Stimulated activated naive CD8-positive, alpha-beta T cell treated with anti-CD3 and anti-CD28 coated beads, Interleukin-15, amount 100 ng/mL, for 72 hours (primary cell): Measurements from ENCODE around the gene GHR.
A peak's percentile ranks its signal among the peaks of the same experiment; 100 is the strongest.

Experiments used
- ATAC-seq: fragments of 150-1000 bp; cut with Tn5 transposase; 2 replicates; pipeline ENCODE4 v1.10.0; 2021; ENCODE audit warnings: mild to moderate bottlenecking, moderate library complexity
- DNase-seq, 2 donors: peaks; one replicate each; pipeline ENCODE4 v3.0.0; 2021 to 2022
- H3K27ac Mint-ChIP-seq, 2 donors: one replicate each; pipeline ENCODE4 v1.8.0; 2022; ENCODE audit warnings: mild to moderate bottlenecking in 2 of 2, mixed read lengths in 2 of 2, moderate library complexity in 2 of 2
- H3K27me3 Mint-ChIP-seq: one replicate; pipeline ENCODE4 v1.8.0; 2022; ENCODE audit warnings: mixed read lengths
- H3K4me1 Mint-ChIP-seq: one replicate; pipeline ENCODE4 v1.8.0; 2022; ENCODE audit warnings: mild to moderate bottlenecking, mixed read lengths
- H3K4me3 Mint-ChIP-seq, 2 donors: one replicate each; pipeline ENCODE4 v1.8.0; 2022; ENCODE audit warnings: mild to moderate bottlenecking in 2 of 2, mixed read lengths in 2 of 2, moderate library complexity in 1 of 2
- H3K9me3 Mint-ChIP-seq, 2 donors: one replicate each; pipeline ENCODE4 v1.8.0; 2022; ENCODE audit warnings: mixed read lengths in 2 of 2

GHR gene

DNA sequence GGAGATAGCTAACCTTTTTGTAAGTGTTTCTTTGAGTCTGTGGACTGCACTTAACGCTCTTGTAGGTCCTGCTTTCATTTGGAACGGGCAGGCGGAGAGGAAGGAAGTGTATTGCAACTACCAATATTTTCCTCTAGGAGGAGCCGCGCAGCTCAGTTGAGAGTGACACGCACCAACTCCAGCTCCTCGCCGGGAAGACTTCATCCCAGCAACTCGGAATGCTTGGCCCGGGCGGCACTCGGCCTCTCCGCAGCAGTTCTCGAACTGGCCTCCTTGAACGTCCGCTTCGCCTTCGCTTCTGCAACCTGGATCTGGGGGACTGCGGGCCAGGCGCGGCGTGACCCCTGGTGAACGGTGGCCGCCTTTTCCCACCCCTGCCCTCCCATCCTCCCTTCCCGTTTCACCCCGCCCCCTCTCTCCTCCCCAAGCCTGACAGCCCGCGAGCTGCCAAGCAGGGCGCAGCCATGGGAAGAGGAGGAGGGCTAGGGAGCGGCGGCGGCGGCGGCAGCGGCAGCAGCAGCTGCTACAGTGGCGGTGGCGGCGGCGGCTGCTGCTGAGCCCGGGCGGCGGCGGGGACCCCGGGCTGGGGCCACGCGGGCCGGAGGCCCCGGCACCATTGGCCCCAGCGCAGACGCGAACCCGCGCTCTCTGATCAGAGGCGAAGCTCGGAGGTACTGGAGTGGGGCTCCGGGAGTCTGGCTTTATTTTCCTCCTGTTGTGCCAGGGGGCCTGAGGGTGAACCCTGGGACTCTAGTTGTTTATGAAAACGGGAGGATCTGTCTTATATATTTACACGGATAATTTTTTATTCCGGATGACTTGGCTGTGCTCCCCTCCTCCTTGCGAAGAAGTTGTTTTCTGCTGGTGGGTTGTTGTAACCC lies at the start of gene GHR:
Gene GHR, plus strand, starts transcription at position 155 of the 881 bp plus-strand sequence. CDS start 142,436 bp downstream, outside the sequence.
- H3K9me3 Mint-ChIP-seq: no peaks in the 10 kb centered on the region
- peaks cover 32% of the 10 kb centered on the region for H3K27me3 Mint-ChIP-seq
- peak within 1 kb of the TSS in 1 of 2 donors; percentile 39 for H3K27ac Mint-ChIP-seq
- DNase-seq (peak; percentile 21 to 23), ATAC-seq (peak; percentile 73)
- H3K4me1 Mint-ChIP-seq: no peaks in the 10 kb centered on the region
- H3K4me3 Mint-ChIP-seq: no peak within 1 kb of the TSS

DNA sequence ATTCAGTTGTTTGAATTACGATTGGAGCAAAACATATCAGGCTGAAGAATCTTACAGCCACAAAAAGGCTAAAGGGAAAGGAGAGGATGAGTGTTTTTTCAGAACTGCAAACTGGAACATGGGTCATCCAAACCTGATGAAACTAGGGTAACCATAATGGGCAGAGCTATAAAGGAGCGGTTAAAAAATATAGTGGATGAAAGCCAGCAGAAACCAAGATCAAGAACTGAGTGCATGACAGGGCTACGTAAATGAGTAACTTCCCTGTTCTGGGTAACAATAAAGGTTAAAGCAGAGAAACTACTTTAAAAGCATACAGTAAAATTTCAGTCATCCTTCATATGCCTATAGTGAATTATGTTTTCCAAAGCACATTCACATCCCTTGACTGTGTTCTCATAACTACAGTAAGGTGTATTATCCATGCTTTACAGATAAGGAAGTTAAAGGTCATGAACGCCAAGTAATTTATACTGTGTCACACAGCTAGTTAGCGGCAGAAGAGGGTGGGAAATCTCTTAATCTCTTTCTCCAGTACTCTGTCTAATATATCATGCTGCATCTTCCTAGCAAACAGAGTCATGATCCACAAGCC lies 48.5 kb upstream of the GHR start:
- ATAC-seq: no peak
- Mint-ChIP-seq H3K4me1 (no peaks in the 10 kb centered on the region), H3K27me3 (no peaks in the 10 kb centered on the region), H3K27ac (no peak overlapping the region), H3K4me3 (no peak overlapping the region), H3K9me3 (peaks cover 4 to 16% of the 10 kb centered on the region in 2 donors)
- no peak for DNase-seq

DNA sequence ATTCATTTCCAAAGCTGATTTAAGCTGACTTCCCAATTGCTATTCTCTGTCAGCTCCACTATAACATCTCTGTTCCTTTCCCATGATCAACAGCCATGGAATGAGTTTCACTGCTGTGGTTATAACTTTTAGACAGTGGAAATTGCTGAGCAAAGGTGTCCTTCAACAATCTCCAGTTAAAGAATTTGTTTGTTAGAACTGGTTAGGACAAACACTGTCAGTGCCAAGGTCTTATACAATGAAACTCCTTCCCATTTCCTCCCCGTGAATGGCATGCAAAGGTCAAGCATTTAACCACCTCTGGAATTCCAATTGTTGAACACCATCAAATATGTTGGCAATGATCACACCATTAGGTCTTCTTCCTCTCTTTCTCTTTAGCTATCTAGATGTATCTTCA lies 45.7 kb upstream of the GHR start:
- H3K9me3 Mint-ChIP-seq: peaks cover 4 to 16% of the 10 kb centered on the region in 2 donors
- H3K4me1 Mint-ChIP-seq: no peaks in the 10 kb centered on the region
- no peak overlapping the region for H3K27ac Mint-ChIP-seq
- no peaks in the 10 kb centered on the region for H3K27me3 Mint-ChIP-seq
- H3K4me3 Mint-ChIP-seq: no peak overlapping the region
- no peak for ATAC-seq
- no peak for DNase-seq

DNA sequence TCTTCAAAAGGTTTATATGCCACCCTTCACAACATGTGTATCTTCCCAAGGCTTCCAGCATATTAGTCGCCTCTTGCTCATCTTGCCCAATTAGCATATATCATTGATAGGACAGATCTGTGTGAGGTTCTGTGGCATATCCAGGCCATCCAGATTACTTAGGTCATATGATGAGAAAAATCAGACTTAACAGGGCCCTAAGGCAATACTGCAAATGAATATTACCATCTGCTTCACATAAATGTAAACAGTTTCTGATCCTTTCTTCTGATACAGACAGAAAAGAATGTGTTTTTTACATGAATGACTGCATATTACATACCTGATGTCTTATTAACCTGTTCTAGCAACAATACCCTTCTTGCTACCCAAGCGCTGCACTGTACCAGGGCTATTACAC lies 41.3 kb upstream of the GHR start:
- Mint-ChIP-seq H3K9me3 (peaks cover 0 to 8% of the 10 kb centered on the region in 2 donors), H3K4me3 (no peak overlapping the region), H3K27ac (no peak overlapping the region), H3K27me3 (no peaks in the 10 kb centered on the region), H3K4me1 (no peaks in the 10 kb centered on the region)
- ATAC-seq: no peak
- DNase-seq: no peak

DNA sequence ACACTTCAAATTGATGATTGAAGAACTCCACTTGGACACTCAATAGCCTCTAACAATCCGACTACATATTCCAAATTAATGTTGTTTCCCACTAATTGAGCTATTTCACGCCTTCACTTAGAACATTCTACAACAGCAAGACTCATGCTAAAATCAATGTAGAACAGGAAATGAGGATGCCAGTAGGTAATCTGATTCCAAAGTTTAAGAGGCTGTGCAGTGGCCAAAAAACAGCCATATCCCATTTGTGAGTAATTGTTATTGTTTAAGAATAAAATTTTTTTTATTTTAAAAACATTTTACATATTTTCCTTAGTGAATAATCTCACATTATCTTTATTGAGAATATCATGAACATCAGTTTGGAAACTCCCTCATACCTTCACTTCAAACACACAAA lies 35.7 kb upstream of the GHR start:
- no peak overlapping the region for H3K4me3 Mint-ChIP-seq

DNA sequence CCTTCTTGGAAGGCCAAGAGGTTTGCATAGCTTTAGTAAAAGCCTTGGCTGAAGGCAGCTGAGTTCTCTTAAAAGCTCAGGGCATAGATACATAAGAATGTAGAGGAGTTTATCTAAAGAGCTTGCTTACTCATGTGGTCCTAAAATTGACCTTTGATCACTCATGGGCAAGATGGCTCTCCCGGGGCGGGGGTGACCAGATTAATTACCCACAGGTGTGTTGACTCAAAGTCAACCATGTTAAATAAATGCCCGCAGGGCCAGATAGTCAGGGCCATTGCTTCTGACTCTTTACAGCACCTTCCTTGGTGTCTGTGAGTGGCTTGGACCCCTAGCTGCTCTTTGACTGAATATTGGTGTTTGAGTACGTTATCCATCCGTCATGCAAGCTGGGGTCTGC lies 33.1 kb upstream of the GHR start:
- no peak overlapping the region for H3K4me3 Mint-ChIP-seq
- no peaks in the 10 kb centered on the region for H3K4me1 Mint-ChIP-seq
- no peaks in the 10 kb centered on the region for H3K27me3 Mint-ChIP-seq
- DNase-seq (no peak), ATAC-seq (no peak)
- H3K27ac Mint-ChIP-seq: no peak overlapping the region
- peaks cover 11 to 16% of the 10 kb centered on the region in 2 donors for H3K9me3 Mint-ChIP-seq

More for the DNA sequence above, 35.7 kb upstream of the GHR start:
- Mint-ChIP-seq H3K9me3 (peaks cover 5 to 15% of the 10 kb centered on the region in 2 donors), H3K27me3 (no peaks in the 10 kb centered on the region), H3K4me1 (no peaks in the 10 kb centered on the region), H3K27ac (no peak overlapping the region)
- DNase-seq (no peak), ATAC-seq (no peak)

DNA sequence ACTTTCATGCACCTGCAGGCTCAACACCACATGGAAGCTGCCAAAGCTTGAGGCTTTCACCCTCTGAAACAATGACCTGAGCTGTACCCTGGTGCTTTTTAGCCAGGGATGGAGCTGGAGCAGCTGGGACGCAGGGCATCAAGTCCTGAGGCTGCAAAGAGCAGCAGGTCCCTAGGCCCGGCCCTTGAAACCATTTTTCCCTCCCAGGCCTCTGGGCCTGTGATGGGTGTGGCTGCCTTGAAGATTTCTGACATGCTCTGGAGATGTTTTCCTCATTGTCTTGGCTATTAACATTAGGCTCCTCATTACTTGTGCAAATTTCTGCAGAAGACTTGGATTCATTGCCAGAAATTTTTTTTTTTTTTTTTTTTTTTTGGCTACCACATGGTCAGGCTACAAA lies 30.3 kb upstream of the GHR start:
- Mint-ChIP-seq H3K27me3 (no peaks in the 10 kb centered on the region), H3K27ac (no peak overlapping the region), H3K4me3 (no peak overlapping the region), H3K4me1 (no peaks in the 10 kb centered on the region), H3K9me3 (peaks cover 11 to 16% of the 10 kb centered on the region in 2 donors)
- ATAC-seq: no peak
- no peak for DNase-seq

DNA sequence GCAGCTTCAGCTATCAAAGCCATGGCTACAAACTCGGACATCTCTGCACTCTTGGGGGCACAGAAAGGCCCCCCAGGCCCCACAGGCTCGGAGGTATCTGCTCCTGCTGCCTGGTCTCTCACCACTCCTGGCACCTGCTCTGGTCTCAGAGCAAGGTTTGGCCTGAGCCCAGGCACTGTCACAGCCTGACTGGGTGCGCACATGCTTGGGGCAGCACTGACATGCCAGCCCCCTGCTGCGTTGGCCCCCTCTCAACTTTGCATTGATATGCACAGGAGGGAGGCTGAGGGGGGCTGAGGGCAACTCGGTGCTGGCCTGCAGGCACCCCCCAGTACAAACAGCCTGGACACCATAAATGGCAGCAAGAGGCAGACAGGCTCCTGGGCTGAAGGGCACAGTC lies 27.1 kb upstream of the GHR start:
- Mint-ChIP-seq H3K27ac (no peak overlapping the region), H3K4me3 (no peak overlapping the region), H3K4me1 (no peaks in the 10 kb centered on the region), H3K27me3 (no peaks in the 10 kb centered on the region), H3K9me3 (peaks cover 6 to 9% of the 10 kb centered on the region in 2 donors)
- ATAC-seq (no peak), DNase-seq (no peak)

DNA sequence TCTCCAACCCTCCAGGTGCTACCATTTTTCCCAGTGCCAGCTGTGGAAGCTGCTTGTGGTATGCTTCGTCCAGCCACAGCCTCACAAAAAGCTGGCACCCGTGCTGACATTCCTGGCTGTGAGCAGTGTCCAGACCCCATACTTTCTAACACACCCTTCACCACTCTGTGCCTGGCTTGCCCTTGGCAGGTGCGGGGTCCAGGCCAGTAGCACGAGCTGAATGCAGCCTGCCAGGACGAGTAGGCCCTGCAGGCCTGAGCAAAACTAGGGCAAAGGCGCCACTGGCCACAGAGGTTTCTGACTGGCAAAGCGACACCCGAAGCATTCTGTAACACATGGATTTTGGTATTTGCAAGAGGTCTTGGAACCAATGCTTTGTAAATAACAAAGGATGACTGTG lies 26.0 kb upstream of the GHR start:
- ATAC-seq (no peak), DNase-seq (no peak)
- Mint-ChIP-seq H3K9me3 (peaks cover 6 to 9% of the 10 kb centered on the region in 2 donors), H3K27ac (no peak overlapping the region), H3K4me3 (no peak overlapping the region), H3K27me3 (no peaks in the 10 kb centered on the region), H3K4me1 (no peaks in the 10 kb centered on the region)

DNA sequence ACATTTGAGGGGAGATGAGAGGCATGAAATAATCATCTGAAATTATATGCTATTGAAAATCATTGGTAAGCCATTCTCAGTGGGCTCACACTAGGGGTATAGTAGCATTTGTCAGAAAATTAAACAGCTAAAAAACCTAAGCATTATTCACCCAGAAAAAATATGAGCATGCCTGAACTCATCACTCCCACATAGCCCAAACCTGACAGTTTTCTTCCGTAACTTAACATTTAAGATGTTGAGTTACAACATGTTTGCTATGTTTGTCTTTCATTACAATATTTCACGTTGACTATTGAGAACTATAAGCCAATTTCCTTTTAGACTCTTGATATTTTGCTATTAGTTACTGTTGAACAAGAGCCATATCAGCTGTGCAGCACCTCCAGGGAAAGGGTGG lies 23.5 kb upstream of the GHR start:
- DNase-seq (no peak), ATAC-seq (no peak)
- H3K4me3 Mint-ChIP-seq: no peak overlapping the region
- no peak overlapping the region for H3K27ac Mint-ChIP-seq
- H3K4me1 Mint-ChIP-seq: no peaks in the 10 kb centered on the region
- peaks cover 0 to 7% of the 10 kb centered on the region in 2 donors for H3K9me3 Mint-ChIP-seq
- no peaks in the 10 kb centered on the region for H3K27me3 Mint-ChIP-seq

DNA sequence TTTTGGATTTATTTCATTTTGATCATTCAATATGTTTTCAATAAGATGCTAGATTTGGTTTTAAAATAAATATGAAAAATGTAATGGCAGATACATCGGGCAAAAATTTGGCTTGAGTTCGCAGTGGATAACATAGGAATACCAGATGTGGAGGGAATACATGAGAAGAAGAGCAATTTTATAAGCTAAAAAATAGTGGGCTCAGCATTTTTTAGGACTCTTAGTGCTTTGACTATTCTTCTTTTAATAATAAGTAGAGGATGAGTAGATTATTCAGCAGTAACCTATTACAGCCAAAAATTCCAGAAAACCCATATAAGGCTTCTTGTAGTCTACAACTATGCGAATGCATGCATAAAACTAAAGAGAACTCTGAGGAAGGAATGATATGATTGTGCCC lies 22.8 kb upstream of the GHR start:
- Mint-ChIP-seq H3K4me3 (no peak overlapping the region), H3K27me3 (no peaks in the 10 kb centered on the region), H3K27ac (no peak overlapping the region), H3K9me3 (peaks cover 0 to 7% of the 10 kb centered on the region in 2 donors), H3K4me1 (no peaks in the 10 kb centered on the region)
- ATAC-seq (no peak), DNase-seq (no peak)

DNA sequence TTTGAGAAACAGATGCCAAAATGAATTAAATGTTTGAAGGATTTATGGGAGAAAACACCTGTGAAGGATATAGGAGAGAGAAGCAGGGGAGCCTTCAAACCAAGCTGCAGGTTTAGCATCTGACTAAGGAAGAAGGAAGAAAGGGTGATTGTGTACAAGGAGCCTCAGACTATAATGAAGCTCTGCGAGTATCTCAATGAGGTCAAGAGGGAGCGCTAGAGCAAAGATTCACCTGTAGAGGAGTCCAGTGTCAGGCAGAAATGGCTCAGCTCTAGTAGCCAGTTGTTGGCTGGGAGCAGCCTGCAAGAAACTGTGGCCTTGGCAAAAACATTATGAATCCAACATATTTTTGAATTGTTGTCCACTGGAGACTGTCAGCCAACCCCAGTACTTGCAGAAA lies 20.0 kb upstream of the GHR start:
- no peak overlapping the region for H3K4me3 Mint-ChIP-seq
- DNase-seq (no peak), ATAC-seq (no peak)
- H3K27ac Mint-ChIP-seq: peak overlapping the region in 1 of 2 donors; percentile 31
- no peaks in the 10 kb centered on the region for H3K27me3 Mint-ChIP-seq
- H3K9me3 Mint-ChIP-seq: peaks cover 0 to 7% of the 10 kb centered on the region in 2 donors
- no peaks in the 10 kb centered on the region for H3K4me1 Mint-ChIP-seq

DNA sequence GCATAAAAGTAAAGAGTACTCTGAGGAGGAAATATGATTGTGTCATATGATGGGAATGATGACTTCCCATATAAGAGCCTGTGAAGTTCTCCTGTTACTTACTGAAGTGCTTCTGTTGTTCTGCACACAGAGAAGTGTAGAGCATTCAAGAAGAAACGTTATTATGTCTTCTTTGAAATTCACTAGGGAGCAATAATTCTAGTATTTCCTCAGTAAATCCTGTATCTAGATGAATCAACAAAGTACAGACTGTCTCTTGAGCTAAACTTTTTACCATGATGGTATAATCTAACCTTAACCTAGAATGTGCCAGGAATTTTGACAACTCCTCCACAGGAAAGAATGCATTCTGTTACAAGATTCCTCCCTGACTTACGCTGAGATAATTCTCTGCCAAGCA lies 18.9 kb upstream of the GHR start:
- H3K4me3 Mint-ChIP-seq: no peak overlapping the region

DNA sequence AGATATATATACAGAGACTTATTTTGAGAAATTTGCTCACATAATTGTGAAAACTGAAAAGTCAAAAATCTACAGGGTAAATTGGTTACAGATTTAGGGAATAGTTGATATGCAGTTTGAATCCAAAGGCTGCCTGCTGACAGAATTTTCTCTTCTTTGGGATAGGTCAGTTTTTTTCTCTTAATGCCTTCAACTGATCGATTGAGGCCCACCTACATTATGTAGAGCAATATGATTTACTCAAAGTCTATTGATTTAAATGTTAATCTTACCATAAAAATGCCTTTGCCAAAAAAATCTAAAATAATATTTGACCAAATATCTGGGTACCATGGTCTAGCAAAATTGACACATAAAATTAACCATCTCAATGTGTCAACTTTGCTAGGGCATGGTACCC lies 3.9 kb upstream of the GHR start:
- peaks cover 12 to 26% of the 10 kb centered on the region in 2 donors for H3K9me3 Mint-ChIP-seq
- ATAC-seq (no peak), DNase-seq (no peak)

More for the DNA sequence above, 18.9 kb upstream of the GHR start:
- H3K4me1 Mint-ChIP-seq: no peaks in the 10 kb centered on the region
- H3K27ac Mint-ChIP-seq: no peak overlapping the region
- no peak for DNase-seq
- no peak for ATAC-seq
- no peaks in the 10 kb centered on the region for H3K27me3 Mint-ChIP-seq
- peaks cover 0 to 7% of the 10 kb centered on the region in 2 donors for H3K9me3 Mint-ChIP-seq

DNA sequence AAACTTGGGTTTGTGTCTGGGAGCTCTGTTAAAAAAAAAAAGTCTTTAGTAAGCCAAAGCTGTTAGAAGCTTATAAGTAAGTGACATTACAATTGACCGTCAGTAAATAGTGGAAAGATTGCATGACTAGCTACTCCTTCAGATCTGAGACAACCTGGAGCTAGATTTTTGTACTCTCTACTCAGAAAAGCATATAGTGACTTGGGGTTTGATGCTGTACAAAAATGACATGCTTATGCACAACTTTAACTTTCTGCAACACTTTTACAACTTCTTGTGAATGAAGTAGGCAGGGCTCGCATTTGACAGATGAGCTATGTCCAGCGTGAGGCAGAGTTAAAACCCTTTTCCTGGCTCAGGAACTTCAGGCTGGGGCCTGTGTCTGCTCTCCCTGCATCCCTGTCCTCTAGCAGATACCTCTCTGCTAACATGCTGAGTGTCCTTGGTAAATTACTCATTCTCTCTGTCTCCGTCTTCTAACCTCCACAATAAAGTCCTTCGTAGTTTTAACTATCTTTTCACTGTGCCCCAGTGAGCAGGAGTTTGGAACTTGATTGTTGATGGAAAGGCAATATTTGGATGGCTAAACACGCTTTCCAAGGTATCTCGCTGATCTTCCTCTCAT lies 471 bp upstream of the GHR start:
- Mint-ChIP-seq H3K9me3 (no peaks in the 10 kb centered on the region), H3K27ac (peak overlapping the region in 1 of 2 donors; percentile 39), H3K4me3 (no peak overlapping the region), H3K4me1 (no peaks in the 10 kb centered on the region), H3K27me3 (peaks cover 24% of the 10 kb centered on the region)
- DNase-seq (no peak), ATAC-seq (no peak)

More for the DNA sequence above, 3.9 kb upstream of the GHR start:
- no peak overlapping the region for H3K4me3 Mint-ChIP-seq
- H3K4me1 Mint-ChIP-seq: no peaks in the 10 kb centered on the region
- H3K27ac Mint-ChIP-seq: no peak overlapping the region
- H3K27me3 Mint-ChIP-seq: peaks cover 12% of the 10 kb centered on the region

DNA sequence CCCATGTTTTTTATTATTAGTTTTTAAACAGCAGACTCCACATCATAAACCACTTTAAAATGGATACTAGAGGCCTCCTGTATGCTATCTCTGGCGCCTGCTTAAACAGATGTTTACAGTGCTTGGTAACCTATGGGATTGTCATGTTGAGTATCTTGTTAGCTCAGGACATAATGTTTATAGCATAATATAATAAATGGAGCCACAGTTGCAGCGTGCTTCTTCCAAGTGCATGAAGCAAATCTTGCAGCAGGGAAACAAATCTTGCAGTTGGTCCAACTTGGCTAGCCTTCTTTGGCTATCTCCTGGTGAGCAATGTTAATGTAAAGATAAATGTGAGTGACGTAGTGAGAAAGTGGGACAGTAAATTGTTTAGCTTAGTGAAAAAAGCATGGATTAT lies 2.8 kb downstream of the GHR start:
- ATAC-seq (no peak), DNase-seq (no peak)
- H3K4me3 Mint-ChIP-seq: no peak overlapping the region
- H3K9me3 Mint-ChIP-seq: no peaks in the 10 kb centered on the region
- H3K27ac Mint-ChIP-seq: no peak overlapping the region
- no peaks in the 10 kb centered on the region for H3K4me1 Mint-ChIP-seq
- H3K27me3 Mint-ChIP-seq: peaks cover 20% of the 10 kb centered on the region
